Neural cell (in vitro differentiated cells): ENCODE data around the gene ANKS1B.

Experiments
- CTCF ChIP-seq: fragments of 450-650 bp; IDR thresholded peaks from 2 replicates; pipeline ENCODE4 v1.5.1; 2014; ENCODE audit warnings: antibody characterized with exemption, mild to moderate bottlenecking, moderate library complexity; ENCODE audit not compliant: poor library complexity, severe bottlenecking
- EP300 ChIP-seq: fragments of 450-650 bp; conservative IDR thresholded peaks from 2 replicates; pipeline ENCODE4 v1.6.1; 2014; ENCODE audit warnings: antibody characterized with exemption, mild to moderate bottlenecking, moderate library complexity; ENCODE audit not compliant: poor library complexity, severe bottlenecking
- EZH2 ChIP-seq: fragments of 200-600, 300-800 bp; shearing (Covaris generic), sonication (generic); IDR thresholded peaks from 2 replicates; pipeline ENCODE4 v1.6.1; 2014; ENCODE audit warnings: antibody characterized with exemption, low read length, borderline replicate concordance, mild to moderate bottlenecking; ENCODE audit not compliant: insufficient read depth, poor library complexity, severe bottlenecking
- POLR2AphosphoS5 ChIP-seq: IDR thresholded peaks from 2 replicates; pipeline ENCODE4 v1.6.1; 2012
- REST ChIP-seq: IDR thresholded peaks from 2 replicates; pipeline ENCODE4 v1.6.1; 2012; ENCODE audit warnings: borderline replicate concordance

- TF ChIP-seq CTCF = no peak
- no peak for TF ChIP-seq POLR2AphosphoS5
- no peak for TF ChIP-seq EP300
- TF ChIP-seq EZH2 = no peak
- no peak for TF ChIP-seq REST
These were observed 1212.7 kb downstream of the ANKS1B start for GRCh38 chr12:98771811-98772752.
